HepG2 (cell line): Measurements from ENCODE around the gene FBXO33. TPM values are rescaled to one million over a fixed set of nuclear protein-coding genes. Genes with fewer than 3 reads are reported as not detected.

Experiments
- KAT2B ChIP-seq: fragments of 150-350 bp; IDR thresholded peaks from 2 replicates; pipeline ENCODE4 v1.6.1; 2014; ENCODE audit warnings: low read depth, low read length, borderline replicate concordance
- KDM6A ChIP-seq: IDR thresholded peaks from 2 replicates; pipeline ENCODE4 v1.6.1; 2016; ENCODE audit warnings: low read depth
- KMT2B ChIP-seq: IDR thresholded peaks from 2 replicates; pipeline ENCODE4 v1.6.1; 2016; ENCODE audit warnings: missing genetic modification reagents, missing compliant biosample characterization
- MAF1 ChIP-seq: sonication (generic); formaldehyde crosslinking; IDR thresholded peaks from 2 replicates; pipeline ENCODE4 v1.5.0; 2020; ENCODE audit warnings: missing genetic modification reagents, borderline replicate concordance
- PPARG ChIP-seq: conservative IDR thresholded peaks from 2 replicates; pipeline ENCODE4 v1.6.1; 2016; ENCODE audit warnings: missing biosample characterization, missing genetic modification reagents
- SRSF9 ChIP-seq: fragments of 200-400 bp; formaldehyde crosslinking; IDR thresholded peaks from 2 replicates; pipeline ENCODE4 v1.6.1; 2018; ENCODE audit warnings: borderline replicate concordance, mild to moderate bottlenecking, low read depth, low read length; ENCODE audit not compliant: insufficient read depth, poor library complexity, severe bottlenecking
- ZMYM4 ChIP-seq: sonication (generic); formaldehyde crosslinking; IDR thresholded peaks from 2 replicates; pipeline ENCODE4 v1.8.1; 2023; ENCODE audit warnings: mild to moderate bottlenecking, missing genetic modification reagents
- ZNF274 ChIP-seq: sonication (generic); formaldehyde crosslinking; IDR thresholded peaks from 2 replicates; pipeline ENCODE4 v1.5.1; 2020; ENCODE audit warnings: mild to moderate bottlenecking, missing genetic modification reagents
- ZNF296 ChIP-seq: sonication (generic); formaldehyde crosslinking; conservative IDR thresholded peaks from 2 replicates; pipeline ENCODE4 v1.5.0; 2020; ENCODE audit warnings: mild to moderate bottlenecking, missing genetic modification reagents
- ZNF329 ChIP-seq: sonication (generic); formaldehyde crosslinking; IDR thresholded peaks from 2 replicates; pipeline ENCODE4 v1.9.0; 2021; ENCODE audit warnings: low read depth, mild to moderate bottlenecking, missing genetic modification reagents
- ZNF432 ChIP-seq: sonication (generic); formaldehyde crosslinking; IDR thresholded peaks from 2 replicates; pipeline ENCODE4 v1.5.0; 2020; ENCODE audit warnings: missing genetic modification reagents, mild to moderate bottlenecking, borderline replicate concordance
- ZNF557 ChIP-seq: sonication (generic); formaldehyde crosslinking; IDR thresholded peaks from 2 replicates; pipeline ENCODE4 v1.4.0; 2020; ENCODE audit warnings: missing genetic modification reagents
- ZNF570 ChIP-seq: sonication (generic); formaldehyde crosslinking; IDR thresholded peaks from 2 replicates; pipeline ENCODE4 v1.4.0; 2020; ENCODE audit warnings: mild to moderate bottlenecking, missing genetic modification reagents, borderline replicate concordance
- ZNF580 ChIP-seq: IDR thresholded peaks from 2 replicates; pipeline ENCODE4 v1.6.1; 2016; ENCODE audit warnings: low read depth, borderline replicate concordance
- ZNF619 ChIP-seq: sonication (generic); formaldehyde crosslinking; IDR thresholded peaks from 2 replicates; pipeline ENCODE4 v1.4.0; 2020; ENCODE audit warnings: mild to moderate bottlenecking, missing genetic modification reagents
- ZNF704 ChIP-seq: sonication (generic); formaldehyde crosslinking; IDR thresholded peaks from 2 replicates; pipeline ENCODE4 v1.8.1; 2023; ENCODE audit warnings: mild to moderate bottlenecking, inconsistent platforms, moderate library complexity, missing genetic modification reagents, borderline replicate concordance
- polyA plus RNA-seq, 8 experiments: library from polyadenylated mRNA; depleted of rRNA in 3 of 8; stranded (reverse) in 7 of 8; unstranded in 1 of 8; fragments of >200 nt; fragmentation: Illumina TruSeq in 4 of 8; extraction: Trizol in 4 of 8; gene quantifications; 2 replicates each; pipeline versions ENCODE4 v1.2.1 to v1.2.3, GENCODE V29; 2011 to 2016; ENCODE audit warnings: low read depth in 4 of 8, missing spikeins in 1 of 8, mixed read lengths in 1 of 8; ENCODE audit not compliant: insufficient read depth in 1 of 8
- total RNA-seq, 5 experiments: library from RNA; depleted of rRNA; stranded (reverse); fragments of >200 nt; fragmentation: Illumina TruSeq; extraction: Trizol; gene quantifications; 2 replicates each; pipeline ENCODE4 v1.2.3, GENCODE V29; 2016; ENCODE audit warnings: low read depth in 1 of 5
- TF ChIP-seq, protein P1 (sequence below): sonication (generic); formaldehyde crosslinking; IDR thresholded peaks from 2 replicates; pipeline ENCODE4 v1.5.0; 2020; ENCODE audit warnings: missing genetic modification reagents
- TF ChIP-seq, protein P2 (sequence below): sonication (generic); formaldehyde crosslinking; IDR thresholded peaks from one replicate; pipeline ENCODE4 v1.5.1; 2020; ENCODE audit warnings: mild to moderate bottlenecking, missing genetic modification reagents; ENCODE audit errors: not compliant biosample characterization

The FBXO33 gene
- total and polyA plus RNA-seq, 2 of the 13 experiments (the other 11 are each of a cell fraction or from before 2014, with no cell fraction given) = 15.5 to 16.9 TPM

DNA sequence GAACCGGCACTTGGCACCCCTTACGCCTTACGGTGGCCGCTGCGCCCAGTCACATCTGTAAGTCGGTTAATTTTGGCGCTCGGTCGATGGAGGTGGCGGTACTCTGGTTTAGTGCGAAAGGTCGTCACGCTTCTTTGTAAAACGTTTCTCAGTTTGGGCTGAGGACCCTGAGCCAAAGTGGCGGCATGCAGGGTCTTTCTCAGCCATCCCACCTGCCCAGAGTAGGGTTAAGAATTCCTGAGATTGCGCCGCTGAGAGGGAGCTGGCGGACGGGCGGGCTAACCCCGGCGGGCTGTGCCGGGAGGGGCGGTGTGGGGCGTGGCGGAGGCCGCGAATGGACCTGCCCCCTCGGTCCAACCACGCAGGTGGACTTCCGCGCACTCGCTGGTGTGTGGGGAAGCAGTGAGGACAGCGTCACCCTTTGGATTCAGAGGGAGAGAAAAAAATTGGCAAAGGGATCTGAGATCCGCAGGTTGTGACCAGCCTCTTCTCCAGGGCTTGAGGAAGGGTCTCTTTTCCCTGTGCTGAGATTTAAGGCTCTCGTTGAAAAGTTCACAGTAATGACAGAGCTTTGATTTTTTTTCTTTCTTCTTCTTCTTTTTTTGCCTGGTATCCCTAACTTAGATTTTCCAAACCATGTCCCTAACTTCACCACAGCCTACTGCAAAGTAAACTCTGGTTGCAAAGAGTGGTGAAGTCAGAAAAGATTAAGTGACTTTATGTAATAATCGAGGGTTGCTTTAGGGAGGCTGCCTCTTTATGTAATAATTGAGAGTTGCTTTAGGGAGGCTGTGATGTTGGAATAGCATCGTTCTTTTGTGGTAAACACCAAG, 602 bp upstream of the FBXO33 start (continued):
- TF ChIP-seq ZNF580 (CRISPR knock-in tag) = no peak; the same call in none of the 2 replicates
- TF ChIP-seq PPARG (CRISPR knock-in tag) = peak; percentile 64; the same call in 1 of the 2 replicates
- TF ChIP-seq, protein P1, sequence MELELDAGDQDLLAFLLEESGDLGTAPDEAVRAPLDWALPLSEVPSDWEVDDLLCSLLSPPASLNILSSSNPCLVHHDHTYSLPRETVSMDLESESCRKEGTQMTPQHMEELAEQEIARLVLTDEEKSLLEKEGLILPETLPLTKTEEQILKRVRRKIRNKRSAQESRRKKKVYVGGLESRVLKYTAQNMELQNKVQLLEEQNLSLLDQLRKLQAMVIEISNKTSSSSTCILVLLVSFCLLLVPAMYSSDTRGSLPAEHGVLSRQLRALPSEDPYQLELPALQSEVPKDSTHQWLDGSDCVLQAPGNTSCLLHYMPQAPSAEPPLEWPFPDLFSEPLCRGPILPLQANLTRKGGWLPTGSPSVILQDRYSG (CRISPR knock-in tag) = peak; percentile 92; the same call in 1 of the 2 replicates
- TF ChIP-seq ZNF704 (CRISPR knock-in tag) = peak; percentile 88; the same call in 1 of the 2 replicates
- TF ChIP-seq ZNF570 (CRISPR knock-in tag) = no peak
- TF ChIP-seq, protein P2, sequence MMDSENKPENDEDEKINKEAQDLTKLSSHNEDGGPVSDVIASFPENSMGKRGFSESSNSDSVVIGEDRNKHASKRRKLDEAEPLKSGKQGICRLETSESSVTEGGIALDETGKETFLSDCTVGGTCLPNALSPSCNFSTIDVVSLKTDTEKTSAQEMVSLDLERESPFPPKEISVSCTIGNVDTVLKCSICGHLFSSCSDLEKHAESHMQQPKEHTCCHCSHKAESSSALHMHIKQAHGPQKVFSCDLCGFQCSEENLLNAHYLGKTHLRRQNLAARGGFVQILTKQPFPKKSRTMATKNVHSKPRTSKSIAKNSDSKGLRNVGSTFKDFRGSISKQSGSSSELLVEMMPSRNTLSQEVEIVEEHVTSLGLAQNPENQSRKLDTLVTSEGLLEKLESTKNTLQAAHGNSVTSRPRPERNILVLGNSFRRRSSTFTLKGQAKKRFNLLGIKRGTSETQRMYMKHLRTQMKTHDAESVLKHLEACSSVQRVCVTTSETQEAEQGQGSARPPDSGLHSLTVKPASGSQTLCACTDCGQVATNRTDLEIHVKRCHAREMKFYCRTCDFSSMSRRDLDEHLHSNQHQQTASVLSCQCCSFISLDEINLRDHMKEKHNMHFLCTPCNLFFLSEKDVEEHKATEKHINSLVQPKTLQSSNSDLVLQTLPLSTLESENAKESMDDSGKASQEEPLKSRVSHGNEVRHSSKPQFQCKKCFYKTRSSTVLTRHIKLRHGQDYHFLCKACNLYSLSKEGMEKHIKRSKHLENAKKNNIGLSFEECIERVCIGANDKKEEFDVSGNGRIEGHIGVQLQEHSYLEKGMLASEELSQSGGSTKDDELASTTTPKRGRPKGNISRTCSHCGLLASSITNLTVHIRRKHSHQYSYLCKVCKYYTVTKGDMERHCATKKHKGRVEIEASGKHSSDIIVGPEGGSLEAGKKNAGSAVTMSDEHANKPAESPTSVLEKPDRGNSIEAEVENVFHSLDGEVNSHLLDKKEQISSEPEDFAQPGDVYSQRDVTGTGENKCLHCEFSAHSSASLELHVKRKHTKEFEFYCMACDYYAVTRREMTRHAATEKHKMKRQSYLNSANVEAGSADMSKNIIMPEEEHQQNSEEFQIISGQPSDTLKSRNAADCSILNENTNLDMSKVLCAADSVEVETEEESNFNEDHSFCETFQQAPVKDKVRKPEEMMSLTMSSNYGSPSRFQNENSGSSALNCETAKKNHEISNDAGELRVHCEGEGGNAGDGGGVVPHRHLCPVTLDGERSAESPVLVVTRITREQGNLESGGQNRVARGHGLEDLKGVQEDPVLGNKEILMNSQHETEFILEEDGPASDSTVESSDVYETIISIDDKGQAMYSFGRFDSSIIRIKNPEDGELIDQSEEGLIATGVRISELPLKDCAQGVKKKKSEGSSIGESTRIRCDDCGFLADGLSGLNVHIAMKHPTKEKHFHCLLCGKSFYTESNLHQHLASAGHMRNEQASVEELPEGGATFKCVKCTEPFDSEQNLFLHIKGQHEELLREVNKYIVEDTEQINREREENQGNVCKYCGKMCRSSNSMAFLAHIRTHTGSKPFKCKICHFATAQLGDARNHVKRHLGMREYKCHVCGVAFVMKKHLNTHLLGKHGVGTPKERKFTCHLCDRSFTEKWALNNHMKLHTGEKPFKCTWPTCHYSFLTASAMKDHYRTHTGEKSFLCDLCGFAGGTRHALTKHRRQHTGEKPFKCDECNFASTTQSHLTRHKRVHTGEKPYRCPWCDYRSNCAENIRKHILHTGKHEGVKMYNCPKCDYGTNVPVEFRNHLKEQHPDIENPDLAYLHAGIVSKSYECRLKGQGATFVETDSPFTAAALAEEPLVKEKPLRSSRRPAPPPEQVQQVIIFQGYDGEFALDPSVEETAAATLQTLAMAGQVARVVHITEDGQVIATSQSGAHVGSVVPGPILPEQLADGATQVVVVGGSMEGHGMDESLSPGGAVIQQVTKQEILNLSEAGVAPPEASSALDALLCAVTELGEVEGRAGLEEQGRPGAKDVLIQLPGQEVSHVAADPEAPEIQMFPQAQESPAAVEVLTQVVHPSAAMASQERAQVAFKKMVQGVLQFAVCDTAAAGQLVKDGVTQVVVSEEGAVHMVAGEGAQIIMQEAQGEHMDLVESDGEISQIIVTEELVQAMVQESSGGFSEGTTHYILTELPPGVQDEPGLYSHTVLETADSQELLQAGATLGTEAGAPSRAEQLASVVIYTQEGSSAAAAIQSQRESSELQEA (CRISPR knock-in tag) = peak; percentile 80
- peak; percentile 74; the same call in 1 of the 2 replicates for TF ChIP-seq ZNF329 (CRISPR knock-in tag)
- TF ChIP-seq ZNF274 (CRISPR knock-in tag) = peak; percentile 78
- TF ChIP-seq ZNF619 = peak; percentile 85; the same call in 1 of the 2 replicates
- TF ChIP-seq SRSF9 = no peak
- no peak for TF ChIP-seq ZNF432 (CRISPR knock-in tag)
- TF ChIP-seq ZNF557 (CRISPR knock-in tag) = peak; percentile 97
- TF ChIP-seq KAT2B = peak; percentile 7; the same call in 1 of the 2 replicates
- peak; percentile 94 for TF ChIP-seq ZMYM4 (CRISPR knock-in tag)
- peak; percentile 94 for TF ChIP-seq KMT2B (CRISPR knock-in tag)
- TF ChIP-seq MAF1 (CRISPR knock-in tag) = peak; percentile 83
- no peak for TF ChIP-seq KDM6A
- TF ChIP-seq ZNF296 = no peak
